Measurements from ENCODE around the gene CD53. TPM values are rescaled to one million over a fixed set of nuclear protein-coding genes. Genes with fewer than 3 reads are reported as not detected.
A peak's percentile ranks its signal among the peaks of the same experiment; 100 is the strongest.

The CD53 gene
- total RNA-seq, 2 experiments from 2014 or later, result 392 to 404 TPM

- ChIA-PET CTCF (interaction anchor here (1.1 to 4.9 kb wide), 4 partner anchors 14 to 90 kb away, joined by 4 to 34 read pairs (median 10); partner anchors contain the start of gene LRIF1), POLR2A (interaction anchor here (0.9 to 5.9 kb wide), 5 partner anchors 12 to 337 kb away, joined by 4 to 117 read pairs (median 6); no protein-coding TSS in a partner anchor)
- H3K4me1 Mint-ChIP-seq (ENCODE audit: low read depth), result peaks cover 55% of the 10 kb centered on the region
- peak overlapping the region; percentile 97 for H3K4me3 Mint-ChIP-seq
- peak overlapping the region; percentile 86 for H3K27ac Mint-ChIP-seq
- peaks cover 71% of the 10 kb centered on the region for H3K36me3 Mint-ChIP-seq (ENCODE audit: low read depth)
- DNase-seq (no peak), ATAC-seq (no peak)
- no peaks in the 10 kb centered on the region for H3K27me3 Mint-ChIP-seq (ENCODE audit: low read depth)
- H3K9me3 Mint-ChIP-seq (ENCODE audit: insufficient read depth), result no peaks in the 10 kb centered on the region
These were observed 3.9 kb downstream of the CD53 start for GRCh38 chr1:110876748-110877341.

DNA sequence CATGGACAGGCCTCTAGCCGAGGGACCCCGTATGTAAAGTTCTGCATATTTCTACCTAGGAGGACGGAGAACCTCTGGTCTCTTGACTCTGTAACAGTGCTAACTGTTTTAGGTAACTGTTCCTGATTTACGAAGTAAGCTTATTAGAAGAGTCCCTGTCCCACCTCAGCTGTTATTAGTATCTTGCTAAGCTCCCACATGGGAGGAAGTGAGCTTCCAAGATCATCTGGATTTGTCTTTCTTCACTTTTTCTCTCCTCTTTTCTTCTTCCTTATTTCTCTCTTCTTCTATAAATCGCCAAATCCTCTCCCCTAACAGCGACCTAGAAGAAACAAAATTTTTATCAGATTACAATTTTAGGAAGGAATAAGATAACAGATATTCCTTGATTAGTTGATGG, 4.4 kb downstream of the CD53 start:
- ATAC-seq (no peak), DNase-seq (no peak)
- peak overlapping the region; percentile 86 for H3K27ac Mint-ChIP-seq
- ChIA-PET POLR2A (interaction anchor here (0.6 to 3.4 kb wide), 5 partner anchors 9 to 204 kb away, joined by 3 to 17 read pairs (median 5); no protein-coding TSS in a partner anchor), CTCF (interaction anchor here (1.3 to 1.5 kb wide), 2 partner anchors 90 to 96 kb away, joined by 5 to 12 read pairs; no protein-coding TSS in a partner anchor)
- H3K36me3 Mint-ChIP-seq (ENCODE audit: low read depth), result peaks cover 74% of the 10 kb centered on the region
- H3K4me1 Mint-ChIP-seq (ENCODE audit: low read depth), result peaks cover 54% of the 10 kb centered on the region
- peak overlapping the region; percentile 97 for H3K4me3 Mint-ChIP-seq
- H3K9me3 Mint-ChIP-seq (ENCODE audit: insufficient read depth), result no peaks in the 10 kb centered on the region
- H3K27me3 Mint-ChIP-seq (ENCODE audit: low read depth), result no peaks in the 10 kb centered on the region

DNA sequence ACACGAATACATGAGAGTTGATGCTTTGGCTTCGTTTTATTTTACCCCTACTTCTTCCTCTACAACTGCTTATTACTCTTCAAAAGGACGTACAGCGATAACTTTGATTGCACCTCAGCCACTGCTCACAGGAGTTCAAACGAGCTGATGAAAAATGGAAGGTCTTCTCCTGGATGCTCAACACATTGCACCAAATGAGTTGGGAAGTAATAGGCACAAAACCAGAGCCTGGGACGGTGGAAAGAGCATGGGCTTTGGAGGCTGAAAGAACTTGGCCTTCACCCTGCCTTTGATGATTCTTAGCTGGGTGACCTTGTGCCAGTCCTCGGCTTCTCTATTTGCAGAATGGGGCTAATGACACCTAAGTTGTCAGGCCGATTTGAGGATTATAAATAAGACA, 4.8 kb downstream of the CD53 start:
- peaks cover 54% of the 10 kb centered on the region for H3K4me1 Mint-ChIP-seq (ENCODE audit: low read depth)
- CTCF ChIA-PET, result interaction anchor here (1.3 to 1.5 kb wide), 2 partner anchors 91 to 97 kb away, joined by 5 to 12 read pairs; no protein-coding TSS in a partner anchor

DNA sequence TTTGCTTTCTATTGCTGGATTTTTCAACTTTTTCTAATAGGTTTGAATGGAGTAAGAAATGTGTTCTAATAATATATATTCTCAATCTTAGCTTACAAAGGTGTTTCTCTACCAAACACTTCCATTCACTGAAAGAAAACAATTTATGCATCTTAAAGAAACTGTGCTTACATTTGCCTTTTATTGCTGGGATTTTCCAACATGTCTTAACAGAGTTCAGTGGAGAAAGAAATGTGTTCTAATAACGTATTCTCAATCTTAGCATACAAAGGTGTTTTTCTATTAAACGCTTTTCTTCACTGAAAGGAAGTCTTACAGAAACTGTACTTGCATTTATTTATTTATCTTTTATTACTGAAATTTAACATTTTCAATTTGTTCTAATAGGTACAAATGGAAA, 5.6 kb downstream of the CD53 start:
- H3K36me3 Mint-ChIP-seq (ENCODE audit: low read depth), result peaks cover 77% of the 10 kb centered on the region
- no peaks in the 10 kb centered on the region for H3K9me3 Mint-ChIP-seq (ENCODE audit: insufficient read depth)
- ChIA-PET CTCF (interaction anchor here (1.3 to 1.8 kb wide), 2 partner anchors 91 to 98 kb away, joined by 5 to 8 read pairs; no protein-coding TSS in a partner anchor), POLR2A (interaction anchor here (1.8 to 3.4 kb wide), 3 partner anchors 86 to 205 kb away, joined by 7 to 17 read pairs (median 11); partner anchors contain the start of gene LRIF1)
- no peaks in the 10 kb centered on the region for H3K27me3 Mint-ChIP-seq (ENCODE audit: low read depth)
- ATAC-seq, result no peak
- no peak for DNase-seq
- no peak overlapping the region for H3K27ac Mint-ChIP-seq
- H3K4me3 Mint-ChIP-seq, result peak overlapping the region; percentile 97
- peaks cover 61% of the 10 kb centered on the region for H3K4me1 Mint-ChIP-seq (ENCODE audit: low read depth)

More for the DNA sequence above, 4.8 kb downstream of the CD53 start:
- H3K4me3 Mint-ChIP-seq, result peak overlapping the region; percentile 97
- no peaks in the 10 kb centered on the region for H3K9me3 Mint-ChIP-seq (ENCODE audit: insufficient read depth)
- ATAC-seq (no peak), DNase-seq (no peak)
- peaks cover 77% of the 10 kb centered on the region for H3K36me3 Mint-ChIP-seq (ENCODE audit: low read depth)
- no peaks in the 10 kb centered on the region for H3K27me3 Mint-ChIP-seq (ENCODE audit: low read depth)
- POLR2A ChIA-PET, result interaction anchor here (0.6 to 3.4 kb wide), 6 partner anchors 8 to 204 kb away, joined by 3 to 17 read pairs (median 6); partner anchors contain the start of gene LRIF1
- peak overlapping the region; percentile 86 for H3K27ac Mint-ChIP-seq

GRCh38 chr1:110878993-110879392, 6.0 kb downstream of the CD53 start:
- peak overlapping the region; percentile 100 for H3K27ac Mint-ChIP-seq
- no peaks in the 10 kb centered on the region for H3K27me3 Mint-ChIP-seq (ENCODE audit: low read depth)
- H3K4me1 Mint-ChIP-seq (ENCODE audit: low read depth), result peaks cover 64% of the 10 kb centered on the region
- ChIA-PET CTCF (interaction anchor here (1.8 to 2.0 kb wide), 3 partner anchors 12 to 96 kb away, joined by 5 to 8 read pairs (median 6); no protein-coding TSS in a partner anchor), POLR2A (interaction anchor here (0.6 to 3.4 kb wide), 9 partner anchors 11 to 1393 kb away, joined by 3 to 17 read pairs (median 6); partner anchors contain the start of genes LRIF1 and RBM15)
- ATAC-seq, result no peak
- peaks cover 76% of the 10 kb centered on the region for H3K36me3 Mint-ChIP-seq (ENCODE audit: low read depth)
- DNase-seq, result no peak
- no peaks in the 10 kb centered on the region for H3K9me3 Mint-ChIP-seq (ENCODE audit: insufficient read depth)
- peak overlapping the region; percentile 79 for H3K4me3 Mint-ChIP-seq

DNA sequence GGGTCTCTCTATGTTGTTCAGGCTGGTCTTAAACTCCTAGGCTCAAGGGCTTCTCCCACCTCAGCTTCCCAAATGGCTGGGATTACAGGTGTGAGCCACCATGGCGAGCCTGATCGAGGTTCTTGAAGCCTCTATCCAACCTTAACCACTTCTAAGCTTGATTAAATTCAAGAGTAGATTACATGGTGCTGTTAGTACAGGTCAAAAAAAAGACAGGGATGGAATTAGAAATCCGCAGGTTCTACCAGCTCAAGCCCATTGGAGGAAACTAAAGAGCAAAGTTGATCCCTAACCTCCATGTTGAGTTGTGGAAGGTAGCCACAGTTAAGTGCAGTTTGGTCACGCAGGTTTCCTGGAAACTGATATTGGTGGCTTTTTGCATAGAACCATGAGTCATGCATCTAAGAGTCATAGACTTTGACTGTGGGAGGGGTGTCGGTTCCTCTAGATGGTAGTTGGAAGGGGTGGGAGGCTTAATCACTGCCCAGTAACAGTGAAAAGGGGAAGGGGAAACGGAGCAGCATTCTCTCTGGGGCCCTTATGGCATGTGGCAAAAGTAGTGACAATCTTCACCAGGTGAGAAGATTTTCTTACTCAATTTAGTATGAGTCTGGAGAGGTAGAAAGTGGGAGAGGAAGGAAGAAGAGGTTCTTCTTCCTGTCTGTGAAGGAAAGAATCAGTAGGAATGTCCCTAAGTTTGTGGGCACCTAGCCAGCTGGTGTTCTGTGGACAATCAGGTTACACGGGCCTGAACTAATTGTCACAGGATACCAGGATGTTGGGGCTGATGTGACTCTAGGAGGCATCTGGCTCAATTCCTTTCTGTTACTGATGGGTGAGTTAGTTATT, 7.0 kb downstream of the CD53 start:
- Mint-ChIP-seq H3K4me1 (ENCODE audit: low read depth) (peaks cover 74% of the 10 kb centered on the region), H3K27ac (peak overlapping the region; percentile 100), H3K27me3 (ENCODE audit: low read depth) (no peaks in the 10 kb centered on the region), H3K36me3 (ENCODE audit: low read depth) (peaks cover 72% of the 10 kb centered on the region), H3K9me3 (ENCODE audit: insufficient read depth) (no peaks in the 10 kb centered on the region), H3K4me3 (peak overlapping the region; percentile 79)
- DNase-seq (peak; percentile 84), ATAC-seq (peak; percentile 57)
- ChIA-PET POLR2A (interaction anchor here (0.7 to 3.4 kb wide), 10 partner anchors 8 to 541 kb away, joined by 3 to 17 read pairs (median 6); partner anchors contain the start of genes LRIF1 and RBM15), CTCF (interaction anchor here (0.9 to 2.0 kb wide), 4 partner anchors 11 to 112 kb away, joined by 3 to 8 read pairs (median 6); no protein-coding TSS in a partner anchor)

DNA sequence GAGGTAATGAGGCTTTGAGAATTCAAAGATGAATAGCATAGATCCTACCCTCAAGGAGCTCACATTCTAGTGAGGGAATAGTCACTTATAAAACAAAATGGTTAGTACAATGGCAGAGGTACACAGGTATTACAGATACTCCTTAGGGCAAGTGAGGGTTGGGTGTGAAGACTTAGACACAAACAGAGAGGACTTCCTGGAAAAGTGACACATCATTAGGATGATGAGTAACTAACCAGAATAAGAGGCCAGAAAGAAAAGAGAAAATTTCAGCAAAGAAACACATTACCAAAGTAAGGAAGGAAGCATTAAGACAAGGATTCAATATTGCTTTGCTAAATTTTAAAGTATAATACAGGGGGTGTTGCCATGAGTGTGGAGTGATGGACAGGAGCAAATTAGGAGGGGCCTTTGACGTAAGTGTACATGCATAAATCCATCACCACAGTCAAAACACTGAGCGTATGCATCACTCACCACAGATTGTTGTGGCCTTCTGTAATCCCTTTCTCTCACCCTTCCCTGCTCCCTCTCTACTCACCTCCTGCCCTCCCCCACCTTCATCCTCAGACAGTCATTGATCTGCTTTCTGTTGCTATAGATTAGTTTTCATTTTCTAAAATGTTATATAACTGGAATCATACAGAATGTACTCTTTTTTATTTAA, 7.9 kb downstream of the CD53 start:
- Mint-ChIP-seq H3K36me3 (ENCODE audit: low read depth) (peaks cover 64% of the 10 kb centered on the region), H3K4me3 (peak overlapping the region; percentile 79), H3K27ac (peak overlapping the region; percentile 100), H3K4me1 (ENCODE audit: low read depth) (peaks cover 72% of the 10 kb centered on the region), H3K9me3 (ENCODE audit: insufficient read depth) (no peaks in the 10 kb centered on the region), H3K27me3 (ENCODE audit: low read depth) (no peaks in the 10 kb centered on the region)
- ChIA-PET CTCF (interaction anchor here (1.9 to 2.0 kb wide), 2 partner anchors 10 to 98 kb away, joined by 5 to 6 read pairs; no protein-coding TSS in a partner anchor), POLR2A (interaction anchor here (1.8 to 3.4 kb wide), 3 partner anchors 9 to 94 kb away, joined by 7 to 17 read pairs (median 8); no protein-coding TSS in a partner anchor)
- peak; percentile 66 for ATAC-seq
- peak; percentile 67 for DNase-seq

DNA sequence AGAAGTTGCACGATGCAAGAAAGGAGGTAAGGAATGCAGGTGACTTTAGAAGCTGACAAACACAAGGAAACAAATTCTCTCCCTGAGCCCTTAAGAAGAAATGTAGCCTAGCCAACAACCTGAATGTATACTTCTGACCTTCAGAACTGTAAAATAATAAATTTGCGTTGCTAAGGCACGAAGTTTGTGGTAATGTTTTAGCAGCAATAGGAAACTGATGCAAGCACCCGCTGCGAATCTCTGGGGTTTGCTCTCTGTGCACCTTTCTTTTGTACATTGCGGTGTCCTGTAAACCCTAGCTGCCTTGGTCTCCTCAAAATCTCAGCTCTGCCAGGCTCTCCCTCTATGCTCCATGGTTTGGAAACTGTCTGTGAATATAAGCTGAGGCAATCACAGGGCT, 15.1 kb downstream of the CD53 start:
- peaks cover 79% of the 10 kb centered on the region for H3K4me1 Mint-ChIP-seq (ENCODE audit: low read depth)
- peak; percentile 77 for ATAC-seq
- CTCF ChIA-PET, result interaction anchor here (1.0 to 1.6 kb wide), 3 partner anchors 13 to 104 kb away, joined by 3 to 6 read pairs (median 3); no protein-coding TSS in a partner anchor

GRCh38 chr1:110888641-110889040, 15.7 kb downstream of the CD53 start:
- Mint-ChIP-seq H3K9me3 (ENCODE audit: insufficient read depth) (no peaks in the 10 kb centered on the region), H3K4me1 (ENCODE audit: low read depth) (peaks cover 79% of the 10 kb centered on the region), H3K36me3 (ENCODE audit: low read depth) (peaks cover 68% of the 10 kb centered on the region), H3K4me3 (no peak overlapping the region), H3K27ac (peak overlapping the region; percentile 14), H3K27me3 (ENCODE audit: low read depth) (no peaks in the 10 kb centered on the region)
- peak; percentile 21 for ATAC-seq
- ChIA-PET POLR2A (interaction anchor here (1.3 to 7.6 kb wide), 5 partner anchors 8 to 15 kb away, joined by 3 to 65 read pairs (median 5); partner anchors contain the start of gene CD53), CTCF (interaction anchor here (1.0 to 1.6 kb wide), 3 partner anchors 13 to 106 kb away, joined by 3 to 6 read pairs (median 3); no protein-coding TSS in a partner anchor)
- DNase-seq, result no peak

More for the DNA sequence above, 15.1 kb downstream of the CD53 start:
- Mint-ChIP-seq H3K4me3 (peak overlapping the region; percentile 51), H3K27me3 (ENCODE audit: low read depth) (no peaks in the 10 kb centered on the region), H3K27ac (peak overlapping the region; percentile 73), H3K9me3 (ENCODE audit: insufficient read depth) (no peaks in the 10 kb centered on the region), H3K36me3 (ENCODE audit: low read depth) (peaks cover 66% of the 10 kb centered on the region)
- DNase-seq, result peak; percentile 52
- POLR2A ChIA-PET, result interaction anchor here (1.3 to 7.6 kb wide), 4 partner anchors 10 to 76 kb away, joined by 4 to 65 read pairs (median 4); partner anchors contain the start of gene CD53

GRCh38 chr1:110890474-110891196, 17.7 kb downstream of the CD53 start:
- Mint-ChIP-seq H3K27me3 (ENCODE audit: low read depth) (no peaks in the 10 kb centered on the region), H3K36me3 (ENCODE audit: low read depth) (peaks cover 79% of the 10 kb centered on the region), H3K4me3 (no peak overlapping the region), H3K9me3 (ENCODE audit: insufficient read depth) (no peaks in the 10 kb centered on the region), H3K4me1 (ENCODE audit: low read depth) (peaks cover 86% of the 10 kb centered on the region), H3K27ac (peak overlapping the region; percentile 74)
- POLR2A ChIA-PET, result interaction anchor here (2.4 to 7.6 kb wide), 2 partner anchors 10 to 17 kb away, joined by 7 to 65 read pairs; partner anchors contain the start of gene CD53
- CTCF ChIA-PET, result interaction anchor here (0.6 to 2.2 kb wide), 8 partner anchors 11 to 109 kb away, joined by 3 to 5 read pairs (median 3); no protein-coding TSS in a partner anchor
- ATAC-seq (no peak), DNase-seq (no peak)
